GM12878 (cell line): Measurements from ENCODE around the gene SNX2. TPM values are rescaled to one million over a fixed set of nuclear protein-coding genes. Genes with fewer than 3 reads are reported as not detected.

Experiments
- ATAC-seq: fragments of 200-7000 bp; cut with Tn5 transposase; 3 replicates; pipeline ENCODE4 v1.9.1; 2020; ENCODE audit warnings: mild to moderate bottlenecking, moderate library complexity
- BruUV-seq: library from RNA; stranded (reverse); fragments of 400-500 nt; replicated peaks from 2 replicates; lab custom pipeline; 2021; lab: Mats Ljungman, UMichigan
- CTCF ChIA-PET: fragments of 300-600 bp; sonication (Branson Sonifier 250); formaldehyde crosslinking; extraction: SDS; loops from one replicate; lab custom pipeline; 2021; ENCODE audit warnings: inconsistent platforms; lab: Yijun Ruan, JAX
- POLR2A ChIA-PET: fragments of 350-600 bp; formaldehyde crosslinking; extraction: SDS; loops from one replicate; lab custom pipeline; 2021; ENCODE audit warnings: inconsistent platforms; lab: Charles Lee
- RAD21 ChIA-PET: fragments of 300-600 bp; sonication (Branson Sonifier 250); formaldehyde crosslinking; loops from one replicate; lab custom pipeline; 2023; ENCODE audit warnings: antibody characterized with exemption; ENCODE audit not compliant: unreplicated experiment; lab: Charles Lee
- SMC1A ChIA-PET: fragments of 300-600 bp; sonication (Branson Sonifier 250); formaldehyde crosslinking; loops from one replicate; lab custom pipeline; 2023; ENCODE audit not compliant: unreplicated experiment, uncharacterized antibody; lab: Charles Lee
- DNase-seq: peaks from one replicate; pipeline ENCODE4 v3.0.0-alpha.2; 2011; ENCODE audit warnings: low read depth, low spot score
- FAIRE-seq: peaks from 3 replicates; lab custom pipeline; 2011; peaks lifted over from hg19 to GRCh38; lab: Jason Lieb, UNC
- H2AFZ ChIP-seq: 2 replicates; pipeline ENCODE4 v1.6.0; 2011; ENCODE audit warnings: low read depth, low read length, control low read depth; ENCODE audit not compliant: control insufficient read depth
- H3K27ac ChIP-seq: 2 replicates; pipeline ENCODE4 v1.5.1; 2011; ENCODE audit warnings: control low read depth; ENCODE audit not compliant: control insufficient read depth, insufficient read depth
- H3K27me3 ChIP-seq, 2 experiments: replicated peaks in 1 of 2; 2 replicates each; pipeline versions ENCODE4 v1.6.0 to v1.6.1; 2011; ENCODE audit warnings: low read length in 1 of 2; ENCODE audit not compliant: control insufficient read depth in 2 of 2, insufficient read depth in 2 of 2
- H3K36me3 ChIP-seq, 2 experiments: 2 replicates each; pipeline ENCODE4 v1.5.1; 2011; ENCODE audit warnings: low read length in 1 of 2; ENCODE audit not compliant: control insufficient read depth in 2 of 2, insufficient read depth in 2 of 2
- H3K4me1 ChIP-seq: 2 replicates; pipeline ENCODE4 v1.6.1; 2011; ENCODE audit warnings: mild to moderate bottlenecking, low read length, moderate library complexity, mixed read lengths; ENCODE audit not compliant: control insufficient read depth, insufficient read depth
- H3K4me2 ChIP-seq: 2 replicates; pipeline ENCODE4 v1.6.0; 2011; ENCODE audit warnings: control low read depth; ENCODE audit not compliant: control insufficient read depth, insufficient read depth
- H3K4me3 ChIP-seq: fragments of 200-600 bp; sonication (generic); 2 replicates; pipeline ENCODE4 v1.5.1; 2016
- H3K79me2 ChIP-seq: 2 replicates; pipeline ENCODE4 v1.6.0; 2011; ENCODE audit warnings: low read length; ENCODE audit not compliant: control insufficient read depth, insufficient read depth
- H3K9ac ChIP-seq: 2 replicates; pipeline ENCODE4 v1.8.0; 2011; ENCODE audit warnings: low read length, control low read depth, mixed read lengths; ENCODE audit not compliant: control insufficient read depth, insufficient read depth
- H3K9me3 ChIP-seq: replicated peaks from 3 replicates; pipeline ENCODE4 v1.5.1; 2011; ENCODE audit warnings: mild to moderate bottlenecking, low read length; ENCODE audit not compliant: control insufficient read depth, insufficient read depth
- H4K20me1 ChIP-seq: 2 replicates; pipeline ENCODE4 v1.6.0; 2011; ENCODE audit not compliant: control insufficient read depth, insufficient read depth
- ASH2L ChIP-seq: fragments of 300-600, 200-600 bp; sonication (generic); IDR thresholded peaks from 2 replicates; pipeline ENCODE4 v1.6.1; 2017; ENCODE audit warnings: low read depth, mild to moderate bottlenecking, borderline replicate concordance
- CHD2 ChIP-seq: IDR thresholded peaks from 2 replicates; pipeline ENCODE4 v1.6.1; 2011; ENCODE audit warnings: low read depth, low read length, improper control_type of control experiment, borderline replicate concordance
- E4F1 ChIP-seq: fragments of 450-650 bp; IDR thresholded peaks from 2 replicates; pipeline ENCODE4 v1.6.1; 2018; ENCODE audit warnings: borderline replicate concordance, mild to moderate bottlenecking; ENCODE audit not compliant: partially characterized antibody
- EZH2 ChIP-seq: IDR thresholded peaks from 2 replicates; pipeline ENCODE4 v1.6.1; 2012; ENCODE audit warnings: low read depth, mild to moderate bottlenecking, control low read depth, inconsistent platforms, low read length, borderline replicate concordance; ENCODE audit not compliant: control insufficient read depth
- KDM1A ChIP-seq: fragments of 200-600 bp; sonication (generic); IDR thresholded peaks from 2 replicates; pipeline ENCODE4 v1.6.1; 2016; ENCODE audit warnings: borderline replicate concordance
- MEF2B ChIP-seq: fragments of 450-650 bp; IDR thresholded peaks from 2 replicates; pipeline ENCODE4 v1.6.1; 2018; ENCODE audit warnings: mild to moderate bottlenecking, moderate library complexity; ENCODE audit not compliant: partially characterized antibody, poor library complexity, severe bottlenecking
- MTA3 ChIP-seq: IDR thresholded peaks from 2 replicates; pipeline ENCODE4 v1.6.1; 2012; ENCODE audit warnings: low read length, inconsistent platforms, borderline replicate concordance
- PKNOX1 ChIP-seq: fragments of 450-650 bp; IDR thresholded peaks from 2 replicates; pipeline ENCODE4 v1.6.1; 2016; ENCODE audit warnings: mild to moderate bottlenecking
- POLR2AphosphoS2 ChIP-seq: IDR thresholded peaks from 2 replicates; pipeline ENCODE4 v1.6.1; 2011; ENCODE audit warnings: low read depth, mild to moderate bottlenecking, low read length, improper control_type of control experiment, moderate library complexity
- POU2F2 ChIP-seq: IDR thresholded peaks from 3 replicates; pipeline ENCODE4 v1.6.1; 2011; ENCODE audit warnings: low read depth, mild to moderate bottlenecking, low read length, borderline replicate concordance
- RAD21 ChIP-seq: IDR thresholded peaks from 2 replicates; pipeline ENCODE4 v1.6.1; 2011; ENCODE audit warnings: mild to moderate bottlenecking, low read depth, low read length, moderate library complexity; ENCODE audit not compliant: insufficient read depth
- RAD51 ChIP-seq: fragments of 450-650 bp; IDR thresholded peaks from 2 replicates; pipeline ENCODE4 v1.6.1; 2016; ENCODE audit warnings: moderate library complexity, mild to moderate bottlenecking, inconsistent platforms
- USF2 ChIP-seq: IDR thresholded peaks from 2 replicates; pipeline ENCODE4 v1.6.1; 2011; ENCODE audit warnings: low read depth, low read length, improper control_type of control experiment, borderline replicate concordance
- WGBS: methylation state at CpG from one replicate; pipeline ENCODE4 v1.1.6; 2016; ENCODE audit warnings: low lambda C conversion rate; ENCODE audit not compliant: insufficient replicate concordance, insufficient coverage; ENCODE audit errors: missing lambda C conversion rate; 5-methylcytosine and 5-hydroxymethylcytosine counted together
- in situ Hi-C: fragments of 300-500 bp; cut with MboI; formaldehyde crosslinking; loops from 9 replicates; pipeline ENCODE4 v1.14.3; 2018; ENCODE audit warnings: mixed read lengths
- intact Hi-C: fragments of 100-400 bp; cut with micrococcal nuclease; formaldehyde crosslinking; loops from one replicate; pipeline ENCODE4 v1.14.2; 2022; ENCODE audit not compliant: unreplicated experiment
- polyA plus RNA-seq, 11 experiments: library from polyadenylated mRNA; depleted of rRNA in 4 of 11; unstranded in 6 of 11; stranded (reverse) in 5 of 11; fragments of >200 nt; fragmentation: Nextera tagmentation in 4 of 11; fragmentation: Illumina TruSeq in 1 of 11; extraction: Ambion mirVana in 4 of 11; extraction: Trizol in 1 of 11; gene quantifications; 1 replicate in 1 of 11; 2 replicates in 10 of 11; pipeline versions ENCODE4 v1.2.1 to v1.2.3, GENCODE V29; 2011 to 2016; ENCODE audit warnings: inconsistent platforms in 2 of 11, missing spikeins in 2 of 11, low read depth in 1 of 11
- total RNA-seq, 4 experiments: library from RNA; depleted of rRNA in 3 of 4; stranded (reverse); fragments of >200 nt in 3 of 4; fragmentation: Illumina TruSeq in 1 of 4; extraction: Trizol in 1 of 4; gene quantifications; 2 replicates each; pipeline versions ENCODE4 v1.2.1 to v1.2.3, GENCODE V29; 2013 to 2021

Gene SNX2
- total and polyA plus RNA-seq, 10 of the 15 experiments (the other 5 are each of a cell fraction or from before 2014, with no cell fraction given): 46.3 to 84.3 (median 63.0) TPM

- no peaks in the 10 kb centered on the region for H4K20me1 ChIP-seq
- ATAC-seq (no peak), DNase-seq (no peak), FAIRE-seq (no peak)
- no peaks in the 10 kb centered on the region for H3K4me1 ChIP-seq
- ChIA-PET POLR2A (no interaction called here), CTCF (no interaction called here), SMC1A (interaction anchor here (0.8 kb wide), 1 partner anchor 155 kb away, joined by 3 read pairs; no protein-coding TSS in a partner anchor), RAD21 (no interaction called here)
- no peak overlapping the region for H3K9ac ChIP-seq
- no TSS peak for BruUV-seq
- WGBS: 33% methylated on average over 1 of the region's 1 CpG
- no peaks in the 10 kb centered on the region for H3K27me3 ChIP-seq
- in situ Hi-C loops (no loop called here), intact Hi-C loops (no loop called here)
- no peaks in the 10 kb centered on the region for H3K79me2 ChIP-seq
- H3K36me3 ChIP-seq: no peaks in the 10 kb centered on the region
- H2AFZ ChIP-seq: no peak overlapping the region
- H3K4me3 ChIP-seq: no peak overlapping the region
- no peaks in the 10 kb centered on the region for H3K9me3 ChIP-seq
- TF ChIP-seq POU2F2: no peak
- TF ChIP-seq MEF2B: no peak
- TF ChIP-seq RAD51: no peak
- no peak overlapping the region for H3K27ac ChIP-seq
- no peak overlapping the region for H3K4me2 ChIP-seq
These were observed 83.6 kb downstream of the SNX2 start for GRCh38 chr5:122858451-122858850.

GRCh38 chr5:122863240-122863639 lies 88.4 kb downstream of the SNX2 start:
- SMC1A ChIA-PET: interaction anchor here (1.2 kb wide), 1 partner anchor 258 kb away, joined by 3 read pairs; no protein-coding TSS in a partner anchor
- H3K79me2 ChIP-seq: no peaks in the 10 kb centered on the region
- no peaks in the 10 kb centered on the region; a peak in 1 of 4 replicates for H3K27me3 ChIP-seq
- in situ Hi-C loops: no loop called here
- BruUV-seq: no TSS peak
- no peaks in the 10 kb centered on the region for H3K4me1 ChIP-seq
- CTCF ChIA-PET: no interaction called here
- no peak overlapping the region for H2AFZ ChIP-seq
- RAD21 ChIA-PET: no interaction called here
- H3K4me3 ChIP-seq: no peak overlapping the region
- WGBS: 0% methylated on average over 2 of the region's 2 CpGs
- POLR2A ChIA-PET: no interaction called here
- H3K36me3 ChIP-seq: no peaks in the 10 kb centered on the region
- no peak overlapping the region for H3K4me2 ChIP-seq
- no peaks in the 10 kb centered on the region for H3K9me3 ChIP-seq
- H3K9ac ChIP-seq: no peak overlapping the region
- intact Hi-C loops: no loop called here
- FAIRE-seq: no peak
- H4K20me1 ChIP-seq: no peaks in the 10 kb centered on the region
- DNase-seq: no peak
- H3K27ac ChIP-seq: no peak overlapping the region
- ATAC-seq: no peak
- TF ChIP-seq PKNOX1 (no peak), E4F1 (no peak), RAD21 (no peak), MTA3 (no peak), ASH2L (no peak), KDM1A (no peak), POLR2AphosphoS2 (no peak), EZH2 (no peak), CHD2 (no peak), USF2 (no peak)
